ENCODE data around the gene ANKMY1.

The ANKMY1 gene

GRCh38 chr2:240594511-240595380 lies 37.0 kb upstream of the ANKMY1 start:
- DNase-seq (ENCODE audit: low spot score), result no peak

GRCh38 chr2:240593703-240594451 lies 36.1 kb upstream of the ANKMY1 start:
- DNase-seq (ENCODE audit: low spot score), result no peak

GRCh38 chr2:240593026-240593702 lies 35.4 kb upstream of the ANKMY1 start:
- DNase-seq (ENCODE audit: low spot score), result no peak

GRCh38 chr2:240591784-240592183 lies 34.0 kb upstream of the ANKMY1 start:
- no peak for DNase-seq (ENCODE audit: low spot score)

GRCh38 chr2:240591226-240591625 lies 33.4 kb upstream of the ANKMY1 start:
- DNase-seq (ENCODE audit: low spot score), result no peak

GRCh38 chr2:240590681-240591111 lies 32.9 kb upstream of the ANKMY1 start:
- no peak for DNase-seq (ENCODE audit: low spot score)

- no peak for DNase-seq (ENCODE audit: low spot score)
Observed at GRCh38 chr2:240589850-240590525, 32.2 kb upstream of the ANKMY1 start.

- DNase-seq (ENCODE audit: low spot score), result no peak
Observed at GRCh38 chr2:240589375-240589774, 31.6 kb upstream of the ANKMY1 start.

GRCh38 chr2:240588669-240589068 lies 30.9 kb upstream of the ANKMY1 start:
- DNase-seq (ENCODE audit: low spot score), result no peak

- DNase-seq (ENCODE audit: low spot score), result no peak
Observed at GRCh38 chr2:240588006-240588655, 30.3 kb upstream of the ANKMY1 start.

- peak; percentile 40 for DNase-seq (ENCODE audit: low spot score)
Observed at GRCh38 chr2:240586919-240587800, 29.4 kb upstream of the ANKMY1 start.

- DNase-seq (ENCODE audit: low spot score), result peak; percentile 98
Observed at GRCh38 chr2:240586198-240586918, 28.6 kb upstream of the ANKMY1 start, which contains the start of gene CAPN10. TSS of gene CAPN10 (plus strand) at chr2:240586734. CDS start at chr2:240586912, 178 bp downstream.

GRCh38 chr2:240585681-240586197 lies 28.0 kb upstream of the ANKMY1 start:
- DNase-seq (ENCODE audit: low spot score), result no peak

- no peak for DNase-seq (ENCODE audit: low spot score)
Observed at GRCh38 chr2:240585101-240585500, 27.3 kb upstream of the ANKMY1 start.

GRCh38 chr2:240584486-240585031 lies 26.8 kb upstream of the ANKMY1 start:
- no peak for DNase-seq (ENCODE audit: low spot score)

GRCh38 chr2:240583774-240584173 lies 26.0 kb upstream of the ANKMY1 start:
- DNase-seq (ENCODE audit: low spot score), result no peak

GRCh38 chr2:240582781-240583180 lies 25.0 kb upstream of the ANKMY1 start:
- DNase-seq (ENCODE audit: low spot score), result no peak

GRCh38 chr2:240581811-240582210 lies 24.0 kb upstream of the ANKMY1 start:
- DNase-seq (ENCODE audit: low spot score), result no peak

Measured in hematopoietic multipotent progenitor cell treated with erythropoietin and hydrocortisone succinate and interleukin-3 and kit ligand, for 15 days (in vitro differentiated cells).